Astrocyte (in vitro differentiated cells and primary cell): Measurements from ENCODE around the gene FFAR3.

Experiments
- CTCF ChIP-seq: IDR thresholded peaks from 2 replicates; pipeline ENCODE4 v1.5.1; 2011; ENCODE audit warnings: low read depth, mild to moderate bottlenecking, inconsistent platforms, low read length, moderate library complexity; ENCODE audit not compliant: insufficient read depth
- EZH2 ChIP-seq: IDR thresholded peaks from 2 replicates; pipeline ENCODE4 v1.6.1; 2012; ENCODE audit warnings: mild to moderate bottlenecking, low read length, inconsistent platforms; ENCODE audit not compliant: insufficient read depth

- TF ChIP-seq CTCF: no peak
- no peak for TF ChIP-seq EZH2
Observed at GRCh38 chr19:35355791-35356460, 2.3 kb upstream of the FFAR3 start.
